ENCODE results near the gene COL18A1.
A peak's percentile ranks its signal among the peaks of the same experiment; 100 is the strongest.

The COL18A1 gene

GRCh38 chr21:45421846-45422775, 17.1 kb downstream of the COL18A1 start:
- DNase-seq (ENCODE audit: low read depth): no peak
- in situ Hi-C loops (cut with HindIII; ENCODE audit: low sequenced_read_pairs): no loop called here
- H3K4me3 ChIP-seq (ENCODE audit: low read depth, low read length): no peak overlapping the region
- TF ChIP-seq CTCF (IDR thresholded peaks at IDR 0.05; ENCODE audit: low read depth, low read length, missing control alignments): no peak

- DNase-seq (ENCODE audit: low read depth): no peak
- TF ChIP-seq CTCF (IDR thresholded peaks at IDR 0.05; ENCODE audit: low read depth, low read length, missing control alignments): no peak
- in situ Hi-C loops (cut with HindIII; ENCODE audit: low sequenced_read_pairs): no loop called here
- H3K4me3 ChIP-seq (ENCODE audit: low read depth, low read length): no peak overlapping the region
These were observed 18.4 kb downstream of the COL18A1 start for GRCh38 chr21:45423201-45423955.

- no peak for DNase-seq (ENCODE audit: low read depth)
- no peak overlapping the region for H3K4me3 ChIP-seq (ENCODE audit: low read depth, low read length)
- in situ Hi-C loops (cut with HindIII; ENCODE audit: low sequenced_read_pairs): no loop called here
- no peak for TF ChIP-seq CTCF (IDR thresholded peaks at IDR 0.05; ENCODE audit: low read depth, low read length, missing control alignments)
These were observed 19.2 kb downstream of the COL18A1 start for GRCh38 chr21:45423968-45424853.

- DNase-seq (ENCODE audit: low read depth): no peak
- in situ Hi-C loops (cut with HindIII; ENCODE audit: low sequenced_read_pairs): no loop called here
- TF ChIP-seq CTCF (IDR thresholded peaks at IDR 0.05; ENCODE audit: low read depth, low read length, missing control alignments): no peak
- no peak overlapping the region for H3K4me3 ChIP-seq (ENCODE audit: low read depth, low read length)
These were observed 20.2 kb downstream of the COL18A1 start for GRCh38 chr21:45424854-45425795.

GRCh38 chr21:45427331-45428271, 22.6 kb downstream of the COL18A1 start:
- peak; percentile 74 for DNase-seq (ENCODE audit: low read depth)

More at GRCh38 chr21:45427331-45428271, 22.6 kb downstream of the COL18A1 start:
- no peak for TF ChIP-seq CTCF (IDR thresholded peaks at IDR 0.05; ENCODE audit: low read depth, low read length, missing control alignments)
- no peak overlapping the region for H3K4me3 ChIP-seq (ENCODE audit: low read depth, low read length)
- in situ Hi-C loops (cut with HindIII; ENCODE audit: low sequenced_read_pairs): no loop called here

All from astrocyte of the cerebellum (primary cell).